PFSK-1 (cell line): ENCODE data around the gene ORAI1.

Experiments used
- POLR2AphosphoS5 ChIP-seq: IDR thresholded peaks from 2 replicates; pipeline ENCODE4 v1.6.1; 2012; ENCODE audit warnings: low read depth, mild to moderate bottlenecking, control low read depth, low read length, moderate library complexity
- SIN3A ChIP-seq: IDR thresholded peaks from 2 replicates; pipeline ENCODE4 v1.6.1; 2012; ENCODE audit warnings: mild to moderate bottlenecking, low read length, moderate library complexity, borderline replicate concordance; ENCODE audit not compliant: insufficient read depth
- TAF1 ChIP-seq: IDR thresholded peaks from 2 replicates; pipeline ENCODE4 v1.6.1; 2012; ENCODE audit warnings: low read length, control low read depth, borderline replicate concordance; ENCODE audit not compliant: insufficient read depth
- TF ChIP-seq, protein P1 (sequence below), 2 experiments: IDR thresholded peaks; 2 replicates each; pipeline versions ENCODE4 v1.6.1 to v1.8.0; 2011 to 2012; ENCODE audit warnings: low read depth in 2 of 2, low read length in 2 of 2, control low read depth in 1 of 2, inconsistent platforms in 1 of 2, mild to moderate bottlenecking in 1 of 2, moderate library complexity in 1 of 2; ENCODE audit not compliant: insufficient read depth in 1 of 2

DNA sequence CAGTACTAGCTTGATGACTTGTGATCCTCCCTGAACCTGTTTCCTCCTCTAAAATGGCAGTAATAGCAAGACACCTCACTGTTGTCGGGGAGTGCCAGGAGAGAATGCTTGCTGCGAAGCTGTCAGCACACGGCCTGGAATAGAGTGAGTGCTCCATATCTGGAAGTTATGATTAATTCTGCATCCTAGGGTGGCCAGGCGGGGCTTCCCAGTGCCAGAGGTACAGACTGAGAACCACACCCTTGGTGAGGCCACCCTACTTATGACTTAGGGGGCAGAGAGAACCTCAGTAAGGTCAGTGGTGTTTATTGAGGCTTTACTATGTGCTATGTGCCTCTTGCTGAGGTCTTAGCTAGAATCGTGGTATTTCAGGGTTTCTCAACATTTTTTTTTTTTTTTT is 23.0 kb downstream of the ORAI1 start:
- TF ChIP-seq, protein P1, sequence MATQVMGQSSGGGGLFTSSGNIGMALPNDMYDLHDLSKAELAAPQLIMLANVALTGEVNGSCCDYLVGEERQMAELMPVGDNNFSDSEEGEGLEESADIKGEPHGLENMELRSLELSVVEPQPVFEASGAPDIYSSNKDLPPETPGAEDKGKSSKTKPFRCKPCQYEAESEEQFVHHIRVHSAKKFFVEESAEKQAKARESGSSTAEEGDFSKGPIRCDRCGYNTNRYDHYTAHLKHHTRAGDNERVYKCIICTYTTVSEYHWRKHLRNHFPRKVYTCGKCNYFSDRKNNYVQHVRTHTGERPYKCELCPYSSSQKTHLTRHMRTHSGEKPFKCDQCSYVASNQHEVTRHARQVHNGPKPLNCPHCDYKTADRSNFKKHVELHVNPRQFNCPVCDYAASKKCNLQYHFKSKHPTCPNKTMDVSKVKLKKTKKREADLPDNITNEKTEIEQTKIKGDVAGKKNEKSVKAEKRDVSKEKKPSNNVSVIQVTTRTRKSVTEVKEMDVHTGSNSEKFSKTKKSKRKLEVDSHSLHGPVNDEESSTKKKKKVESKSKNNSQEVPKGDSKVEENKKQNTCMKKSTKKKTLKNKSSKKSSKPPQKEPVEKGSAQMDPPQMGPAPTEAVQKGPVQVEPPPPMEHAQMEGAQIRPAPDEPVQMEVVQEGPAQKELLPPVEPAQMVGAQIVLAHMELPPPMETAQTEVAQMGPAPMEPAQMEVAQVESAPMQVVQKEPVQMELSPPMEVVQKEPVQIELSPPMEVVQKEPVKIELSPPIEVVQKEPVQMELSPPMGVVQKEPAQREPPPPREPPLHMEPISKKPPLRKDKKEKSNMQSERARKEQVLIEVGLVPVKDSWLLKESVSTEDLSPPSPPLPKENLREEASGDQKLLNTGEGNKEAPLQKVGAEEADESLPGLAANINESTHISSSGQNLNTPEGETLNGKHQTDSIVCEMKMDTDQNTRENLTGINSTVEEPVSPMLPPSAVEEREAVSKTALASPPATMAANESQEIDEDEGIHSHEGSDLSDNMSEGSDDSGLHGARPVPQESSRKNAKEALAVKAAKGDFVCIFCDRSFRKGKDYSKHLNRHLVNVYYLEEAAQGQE (IDR thresholded peaks at IDR 0.05; ENCODE audit: insufficient read depth in 1 of 2, low read depth in 2 of 2, low read length in 2 of 2), result no peak
- TF ChIP-seq TAF1 (no peak), POLR2AphosphoS5 (no peak), SIN3A (no peak)
